ENCODE measurements around the gene PNPLA3. TPM values are rescaled to one million over a fixed set of nuclear protein-coding genes. Genes with fewer than 3 reads are reported as not detected.

Gene PNPLA3
- total RNA-seq, 6 donors from 2014 or later = 0.59 to 6.3 (median 4.5) TPM

GRCh38 chr22:43910178-43910695 lies 13.4 kb upstream of the PNPLA3 start:
- Histone ChIP-seq H3K27ac (no peak overlapping the region), H3K4me3 (no peak overlapping the region), H3K27me3 (no peaks in the 10 kb centered on the region), H3K36me3 (no peaks in the 10 kb centered on the region), H3K4me1 (no peaks in the 10 kb centered on the region), H3K9me3 (no peaks in the 10 kb centered on the region)
- no peak for ATAC-seq (ENCODE audit: low FRiP score in 2 of 2)
- WGBS, 2 donors = 60 to 68% methylated on average over 6 of the region's 6 CpGs
- DNase-seq = no peak
- TF ChIP-seq CTCF (IDR thresholded peaks at IDR 0.05) (no peak), POLR2AphosphoS5 (IDR thresholded peaks at IDR 0.05) (no peak), EP300 (IDR thresholded peaks at IDR 0.05) (no peak), POLR2A (IDR thresholded peaks at IDR 0.05) (no peak)

GRCh38 chr22:43911351-43911750 lies 12.3 kb upstream of the PNPLA3 start:
- no peak for ATAC-seq (ENCODE audit: low FRiP score in 2 of 2)
- Histone ChIP-seq H3K27me3 (no peaks in the 10 kb centered on the region), H3K9me3 (no peaks in the 10 kb centered on the region), H3K4me1 (no peaks in the 10 kb centered on the region), H3K27ac (no peak overlapping the region), H3K4me3 (no peak overlapping the region), H3K36me3 (no peaks in the 10 kb centered on the region)
- no peak for DNase-seq
- WGBS, 2 donors = 22% methylated on average over 4 of the region's 4 CpGs
- TF ChIP-seq POLR2A (IDR thresholded peaks at IDR 0.05) (no peak), EP300 (IDR thresholded peaks at IDR 0.05) (no peak), CTCF (IDR thresholded peaks at IDR 0.05) (no peak), POLR2AphosphoS5 (IDR thresholded peaks at IDR 0.05) (no peak)

GRCh38 chr22:43917521-43917920 lies 6.1 kb upstream of the PNPLA3 start:
- peak in 1 of 2 donors; percentile 28 for DNase-seq
- no peaks in the 10 kb centered on the region for H3K9me3 ChIP-seq
- H3K4me1 ChIP-seq = no peaks in the 10 kb centered on the region
- WGBS, 2 donors = 61 to 84% methylated on average over 6 of the region's 6 CpGs
- no peak for ATAC-seq (ENCODE audit: low FRiP score in 2 of 2)
- no peak for TF ChIP-seq POLR2AphosphoS5 (IDR thresholded peaks at IDR 0.05)
- no peak for TF ChIP-seq CTCF (IDR thresholded peaks at IDR 0.05)
- TF ChIP-seq POLR2A (IDR thresholded peaks at IDR 0.05) = no peak
- H3K27me3 ChIP-seq = no peaks in the 10 kb centered on the region
- H3K27ac ChIP-seq = no peak overlapping the region
- no peak overlapping the region for H3K4me3 ChIP-seq
- H3K36me3 ChIP-seq = no peaks in the 10 kb centered on the region

- no peak for DNase-seq
- ATAC-seq (ENCODE audit: low FRiP score in 2 of 2) = no peak
- TF ChIP-seq CTCF (IDR thresholded peaks at IDR 0.05) (no peak), POLR2A (IDR thresholded peaks at IDR 0.05) (no peak), POLR2AphosphoS5 (IDR thresholded peaks at IDR 0.05) (no peak), EP300 (IDR thresholded peaks at IDR 0.05) (no peak)
- no peaks in the 10 kb centered on the region for H3K36me3 ChIP-seq
- WGBS, 2 donors = 80 to 82% methylated on average over 14 to 16 of the region's 16 CpGs
- no peak overlapping the region for H3K4me3 ChIP-seq
- H3K27ac ChIP-seq = no peak overlapping the region
- H3K27me3 ChIP-seq = peaks cover 0 to 8% (median 5%) of the 10 kb centered on the region in 4 donors
- peaks cover 8 to 16% (median 12%) of the 10 kb centered on the region in 4 donors for H3K4me1 ChIP-seq
- H3K9me3 ChIP-seq = no peaks in the 10 kb centered on the region
Measured at GRCh38 chr22:43919106-43919973, 4.3 kb upstream of the PNPLA3 start.

Data from upper lobe of left lung (tissue), 6 donors.